ENCODE measurements around the gene NOB1.
A peak's percentile ranks its signal among the peaks of the same experiment; 100 is the strongest.

NOB1 gene

GRCh38 chr16:69721441-69721957 is 33.2 kb downstream of the NOB1 start:
- no peak for DNase-seq (ENCODE audit: low spot score)

DNA sequence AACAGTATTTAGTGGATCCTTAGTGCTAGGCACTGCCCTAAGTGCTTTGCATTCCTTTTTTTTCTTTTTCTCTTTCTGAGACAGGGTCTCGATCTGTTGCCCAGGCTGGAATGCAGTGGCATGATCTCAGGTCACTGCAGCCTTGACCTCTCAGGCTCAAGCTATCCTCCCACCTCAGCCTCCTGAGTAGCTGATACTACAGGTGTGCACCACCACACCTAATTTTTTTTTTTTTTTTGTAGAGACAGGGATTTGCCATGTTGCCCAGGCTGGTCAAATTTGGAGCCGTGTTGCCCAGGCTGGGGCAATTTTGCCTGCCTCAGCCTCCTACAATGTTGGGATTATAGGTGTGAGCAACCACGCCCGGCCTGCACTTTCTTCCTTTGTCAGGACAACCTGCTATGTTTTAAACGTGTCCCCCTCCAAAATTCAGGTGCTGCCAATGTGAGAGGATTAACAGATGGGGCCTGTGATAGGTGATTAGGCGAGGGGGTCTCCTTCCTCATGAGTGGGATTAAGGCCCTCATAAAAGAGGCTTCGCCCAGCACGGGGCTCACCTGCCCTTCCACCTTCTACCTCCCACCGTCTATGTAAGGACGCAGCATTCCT is 33.8 kb downstream of the NOB1 start:
- DNase-seq (ENCODE audit: low spot score): no peak

DNA sequence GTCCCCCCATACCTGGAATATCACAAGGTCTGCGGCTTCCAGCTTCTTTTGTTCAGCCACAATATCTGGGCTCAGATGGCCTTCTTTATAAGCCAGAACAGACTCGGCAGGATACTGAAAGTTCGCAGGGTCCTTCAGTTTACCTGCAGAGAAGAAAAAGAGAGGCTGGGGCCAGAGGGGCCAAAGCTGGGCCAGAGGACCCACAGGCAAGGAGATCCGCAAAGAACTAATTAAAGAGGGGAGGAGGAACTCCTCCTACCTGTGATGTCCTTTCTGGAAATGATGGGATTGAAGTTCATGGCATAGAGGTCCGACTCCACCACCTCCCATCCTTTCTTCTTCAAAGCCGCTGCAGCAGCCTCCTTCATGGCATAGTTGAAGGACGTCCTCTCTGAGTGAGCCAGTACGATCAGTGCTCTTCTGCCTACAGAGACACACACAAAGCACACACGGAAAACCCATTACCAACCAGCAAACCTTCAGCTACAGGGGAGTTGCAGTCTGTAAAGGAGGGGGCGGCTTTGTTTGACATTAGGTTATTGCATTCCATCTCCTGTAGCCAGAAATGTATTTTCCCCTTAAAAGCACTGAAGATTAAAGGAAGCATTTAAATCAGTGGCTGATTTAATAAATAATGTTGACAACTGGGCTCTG is 36.5 kb downstream of the NOB1 start:
- DNase-seq (ENCODE audit: low spot score): no peak

DNA sequence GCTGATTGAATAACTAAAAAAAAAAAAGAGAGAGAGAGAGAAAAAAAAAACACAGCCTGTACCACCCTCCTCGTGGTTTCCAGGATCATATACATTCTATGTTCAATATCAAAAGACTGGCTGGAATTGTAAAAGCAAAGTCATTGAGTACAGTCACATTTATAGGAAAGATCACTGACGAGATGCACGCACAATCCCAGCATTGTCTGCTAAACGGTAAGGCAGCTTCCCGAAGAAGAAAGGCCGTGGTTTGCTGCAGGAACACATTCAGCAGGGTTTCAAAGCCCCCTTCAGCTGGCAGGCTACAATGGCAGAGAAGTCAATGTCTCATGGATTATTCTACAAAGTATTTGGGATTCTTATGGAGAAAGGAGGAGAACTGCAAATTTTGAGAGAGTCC is 37.7 kb downstream of the NOB1 start:
- no peak for DNase-seq (ENCODE audit: low spot score)

GRCh38 chr16:69712914-69713581 is 41.7 kb downstream of the NOB1 start:
- DNase-seq (ENCODE audit: low spot score): no peak

DNA sequence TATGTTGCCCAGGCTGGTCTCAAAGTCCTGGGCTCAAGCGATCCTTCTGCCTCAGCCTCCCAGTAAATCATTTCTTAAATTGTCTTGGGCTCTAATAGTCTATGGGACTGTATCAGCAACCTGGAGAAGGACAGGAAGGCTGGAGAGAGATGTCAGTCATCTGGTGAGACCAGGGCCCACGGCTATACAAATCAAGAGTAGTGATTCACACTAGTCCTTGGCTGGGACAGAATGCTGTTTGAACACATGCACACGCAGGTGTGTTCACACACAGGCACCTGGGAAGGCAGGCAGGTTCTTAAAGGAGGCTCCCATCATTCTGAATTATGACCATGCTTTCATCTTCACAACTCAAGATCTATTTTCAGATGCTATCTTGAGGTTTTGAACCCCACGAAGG is 42.4 kb downstream of the NOB1 start:
- DNase-seq (ENCODE audit: low spot score): no peak

DNA sequence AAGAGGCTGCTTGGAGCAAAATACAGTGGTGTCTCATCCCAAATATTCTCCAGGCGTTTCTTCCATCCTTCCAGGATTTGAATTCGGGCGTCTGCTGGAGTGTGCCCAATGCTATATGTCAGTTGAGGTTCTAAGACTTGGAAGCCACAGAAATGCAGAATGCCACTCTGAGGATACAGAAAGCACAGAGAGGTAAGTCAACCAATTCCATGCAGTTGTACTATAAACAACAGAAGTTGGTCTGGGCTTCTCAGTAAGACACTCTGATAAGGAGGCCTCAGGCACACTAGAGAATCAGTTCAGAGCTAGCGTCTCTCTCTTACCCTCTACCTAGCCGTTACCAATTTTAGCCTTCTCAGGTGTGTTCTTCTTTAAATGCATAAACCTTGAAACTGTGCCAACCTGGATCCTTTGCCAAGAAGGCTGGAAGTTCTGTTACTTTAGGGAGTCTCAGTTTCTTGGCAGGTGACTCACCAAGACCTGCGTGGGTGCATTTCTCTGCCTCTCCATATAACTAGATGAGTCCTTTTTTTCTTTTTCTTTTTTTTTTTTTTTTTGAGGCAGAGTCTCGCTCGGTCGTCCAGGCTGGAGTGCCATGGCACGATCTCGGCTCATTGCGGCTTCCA is 43.5 kb downstream of the NOB1 start:
- no peak for DNase-seq (ENCODE audit: low spot score)

- peak; percentile 79 for DNase-seq (ENCODE audit: low spot score)
Measured at GRCh38 chr16:69709456-69710084, 45.2 kb downstream of the NOB1 start.

GRCh38 chr16:69707920-69708683 is 46.6 kb downstream of the NOB1 start:
- DNase-seq (ENCODE audit: low spot score): no peak

DNA sequence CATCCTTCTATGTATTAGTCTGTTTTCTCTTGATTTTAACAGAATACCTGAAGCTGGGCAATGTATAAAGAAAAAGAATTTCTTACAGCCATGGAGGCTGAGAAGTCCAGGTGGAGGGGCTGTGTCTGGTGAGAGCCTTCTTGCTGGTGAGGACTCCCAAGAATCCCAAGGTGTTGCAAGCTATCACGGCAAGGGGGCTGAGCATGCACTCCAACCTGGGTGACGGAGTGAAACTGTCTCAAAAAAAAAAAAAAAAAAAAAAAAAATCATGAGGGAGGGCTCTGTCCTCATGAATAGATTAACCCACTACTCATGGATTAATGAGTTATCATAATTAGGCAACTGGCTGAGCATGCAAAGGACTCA is 47.8 kb downstream of the NOB1 start:
- DNase-seq (ENCODE audit: low spot score): no peak

DNA sequence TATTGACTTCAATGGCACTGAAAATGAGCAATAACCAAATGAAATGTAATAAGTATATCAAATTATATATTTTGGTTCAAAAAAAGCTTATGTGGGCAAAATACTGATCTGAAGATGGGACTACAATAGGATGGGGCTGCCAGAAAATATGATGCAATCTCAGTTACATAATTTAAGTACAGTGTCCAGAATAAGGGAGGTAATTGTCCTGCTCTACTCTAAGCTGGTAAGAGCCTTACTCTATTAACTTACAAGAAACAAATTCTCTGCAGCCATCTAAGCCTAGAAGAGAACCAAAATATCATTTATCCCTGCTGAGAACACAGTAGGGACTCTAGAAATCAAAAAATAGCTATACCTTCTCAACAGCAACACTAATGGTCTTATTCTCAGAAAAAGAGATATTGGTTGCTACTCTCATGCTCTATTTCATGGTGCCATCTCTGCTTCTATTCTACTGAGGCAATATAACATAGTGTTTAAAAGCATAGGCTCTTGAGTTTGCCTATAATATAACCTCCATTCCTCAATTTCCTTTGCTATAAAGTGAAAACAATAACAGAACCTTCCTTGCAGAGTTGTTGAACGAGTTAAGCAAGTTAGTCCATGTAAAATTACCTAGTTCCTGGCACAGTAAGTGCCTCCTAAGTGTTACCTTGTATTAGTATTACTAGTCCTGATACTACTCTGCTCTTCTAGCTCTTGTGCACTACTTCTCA is 48.3 kb downstream of the NOB1 start:
- DNase-seq (ENCODE audit: low spot score): no peak

- no peak for DNase-seq (ENCODE audit: low spot score)
Measured at GRCh38 chr16:69703638-69704037, 51.1 kb downstream of the NOB1 start.

DNA sequence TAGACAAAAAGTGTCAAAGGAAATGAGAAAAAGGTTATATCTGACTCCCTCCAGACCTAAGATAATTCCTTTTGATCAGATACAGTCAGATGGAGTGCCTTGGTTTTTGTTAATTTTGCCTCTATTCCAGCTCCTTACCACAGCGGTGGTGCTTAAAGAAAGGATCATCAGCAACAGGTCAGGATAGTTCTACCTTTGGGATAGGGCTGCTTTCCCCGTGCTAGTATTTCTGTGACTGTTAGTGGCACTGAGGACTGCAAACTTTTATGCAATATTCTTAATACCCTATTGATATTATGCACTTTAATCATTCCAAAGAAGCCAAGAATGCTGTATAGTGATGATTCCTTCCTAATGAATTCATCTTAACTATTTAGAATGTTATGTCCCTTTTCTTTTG is 52.9 kb downstream of the NOB1 start:
- no peak for DNase-seq (ENCODE audit: low spot score)

DNA sequence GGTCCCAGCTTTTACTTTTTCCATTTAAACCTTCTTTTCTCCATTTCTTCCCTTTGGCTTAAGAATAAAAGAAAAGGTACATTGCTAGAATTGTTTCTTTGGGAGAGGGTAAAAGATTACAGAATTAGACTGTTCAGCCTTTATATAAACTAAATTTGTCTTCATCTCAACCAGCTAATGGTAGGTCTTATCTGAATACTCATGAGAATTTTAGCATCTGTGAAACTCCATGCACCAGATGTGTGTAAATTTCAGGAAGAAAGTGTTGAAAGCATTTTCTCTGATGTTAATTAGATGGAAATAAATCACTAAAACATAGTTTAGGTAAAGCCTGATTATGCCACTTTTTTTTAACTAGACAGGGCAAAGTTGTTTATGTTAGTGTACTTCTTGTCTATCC is 53.3 kb downstream of the NOB1 start:
- DNase-seq (ENCODE audit: low spot score): no peak

- DNase-seq (ENCODE audit: low spot score): no peak
Measured at GRCh38 chr16:69699915-69700314, 54.8 kb downstream of the NOB1 start.

- no peak for DNase-seq (ENCODE audit: low spot score)
Measured at GRCh38 chr16:69698404-69698803, 56.3 kb downstream of the NOB1 start.

- no peak for DNase-seq (ENCODE audit: low spot score)
Measured at GRCh38 chr16:69693916-69694315, 60.8 kb downstream of the NOB1 start.

DNA sequence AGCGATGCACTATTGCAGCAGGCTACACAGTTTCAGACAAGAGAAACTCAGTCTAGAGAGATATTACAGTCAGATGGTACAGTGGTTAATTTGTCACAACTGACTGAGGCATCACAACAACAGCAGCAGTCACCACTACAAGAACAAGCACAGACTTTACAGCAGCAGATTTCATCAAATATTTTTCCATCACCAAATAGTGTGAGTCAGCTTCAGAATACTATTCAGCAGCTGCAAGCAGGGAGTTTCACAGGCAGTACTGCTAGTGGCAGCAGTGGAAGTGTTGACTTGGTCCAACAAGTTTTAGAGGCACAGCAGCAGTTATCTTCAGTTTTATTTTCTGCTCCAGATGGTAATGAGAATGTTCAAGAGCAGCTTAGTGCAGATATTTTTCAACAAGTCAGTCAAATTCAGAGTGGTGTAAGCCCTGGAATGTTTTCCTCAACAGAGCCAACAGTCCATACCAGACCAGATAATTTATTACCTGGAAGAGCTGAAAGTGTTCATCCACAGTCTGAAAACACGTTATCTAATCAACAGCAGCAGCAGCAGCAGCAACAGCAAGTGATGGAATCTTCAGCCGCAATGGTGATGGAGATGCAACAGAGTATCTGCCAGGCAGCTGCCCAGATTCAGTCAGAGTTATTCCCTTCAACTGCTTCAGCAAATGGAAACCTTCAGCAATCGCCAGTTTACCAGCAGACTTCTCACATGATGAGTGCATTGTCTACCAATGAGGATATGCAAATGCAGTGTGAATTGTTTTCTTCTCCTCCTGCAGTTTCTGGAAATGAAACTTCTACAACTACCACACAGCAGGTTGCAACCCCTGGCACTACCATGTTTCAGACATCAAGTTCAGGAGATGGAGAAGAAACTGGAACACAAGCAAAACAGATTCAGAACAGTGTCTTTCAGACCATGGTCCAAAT is 62.5 kb downstream of the NOB1 start:
- DNase-seq (ENCODE audit: low spot score): no peak
